Sigmoid colon (tissue), 4 donors: ENCODE data around the gene PRR15L.

Source experiments
- EP300 ChIP-seq, 4 donors: sonication (generic); formaldehyde crosslinking; IDR thresholded peaks; one replicate each; pipeline ENCODE4 v1.6.1; 2017; ENCODE audit warnings: antibody characterized with exemption in 4 of 4
- POLR2A ChIP-seq, 2 donors: fragments of 450-650 bp; IDR thresholded peaks; one replicate each; pipeline ENCODE4 v1.6.1; 2016; ENCODE audit warnings: antibody characterized with exemption in 2 of 2, mild to moderate bottlenecking in 2 of 2, moderate library complexity in 2 of 2
- POLR2AphosphoS5 ChIP-seq, 4 donors: sonication (generic); formaldehyde crosslinking; IDR thresholded peaks; one replicate each; pipeline ENCODE4 v1.6.1; 2017; ENCODE audit warnings: antibody characterized with exemption in 4 of 4
- TF ChIP-seq, protein P1 (sequence below), 4 experiments: fragments of 450-650 bp in 3 of 4; fragments of 200-600 bp in 1 of 4; IDR thresholded peaks; one replicate each; pipeline ENCODE4 v1.5.1; 2016 to 2019; ENCODE audit warnings: antibody characterized with exemption in 4 of 4, mild to moderate bottlenecking in 3 of 4, moderate library complexity in 2 of 4

DNA sequence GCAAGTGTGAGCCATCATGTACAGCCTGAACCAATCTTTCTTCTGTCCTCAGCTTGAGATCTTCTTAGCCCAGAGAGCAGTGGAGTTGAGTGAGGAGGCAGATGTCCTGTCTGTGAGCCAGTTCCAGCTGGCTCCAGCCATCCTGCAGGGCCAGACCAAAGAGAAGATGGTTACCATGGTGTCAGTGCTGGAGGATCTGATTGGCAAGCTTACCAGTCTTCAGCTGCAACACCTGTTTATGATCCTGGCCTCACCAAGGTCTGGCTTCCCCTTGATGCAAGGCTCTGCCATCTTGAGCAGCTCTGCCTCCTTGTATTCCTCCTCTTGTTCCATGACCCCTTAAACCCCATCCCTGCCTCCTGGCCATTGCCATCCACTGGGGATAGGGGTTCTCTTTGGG lies 22.9 kb upstream of the PRR15L start:
- TF ChIP-seq, protein P1, sequence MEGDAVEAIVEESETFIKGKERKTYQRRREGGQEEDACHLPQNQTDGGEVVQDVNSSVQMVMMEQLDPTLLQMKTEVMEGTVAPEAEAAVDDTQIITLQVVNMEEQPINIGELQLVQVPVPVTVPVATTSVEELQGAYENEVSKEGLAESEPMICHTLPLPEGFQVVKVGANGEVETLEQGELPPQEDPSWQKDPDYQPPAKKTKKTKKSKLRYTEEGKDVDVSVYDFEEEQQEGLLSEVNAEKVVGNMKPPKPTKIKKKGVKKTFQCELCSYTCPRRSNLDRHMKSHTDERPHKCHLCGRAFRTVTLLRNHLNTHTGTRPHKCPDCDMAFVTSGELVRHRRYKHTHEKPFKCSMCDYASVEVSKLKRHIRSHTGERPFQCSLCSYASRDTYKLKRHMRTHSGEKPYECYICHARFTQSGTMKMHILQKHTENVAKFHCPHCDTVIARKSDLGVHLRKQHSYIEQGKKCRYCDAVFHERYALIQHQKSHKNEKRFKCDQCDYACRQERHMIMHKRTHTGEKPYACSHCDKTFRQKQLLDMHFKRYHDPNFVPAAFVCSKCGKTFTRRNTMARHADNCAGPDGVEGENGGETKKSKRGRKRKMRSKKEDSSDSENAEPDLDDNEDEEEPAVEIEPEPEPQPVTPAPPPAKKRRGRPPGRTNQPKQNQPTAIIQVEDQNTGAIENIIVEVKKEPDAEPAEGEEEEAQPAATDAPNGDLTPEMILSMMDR (IDR thresholded peaks at IDR 0.05): no peak
- no peak for TF ChIP-seq EP300 (IDR thresholded peaks at IDR 0.05)
- no peak for TF ChIP-seq POLR2A (IDR thresholded peaks at IDR 0.05)
- TF ChIP-seq POLR2AphosphoS5 (IDR thresholded peaks at IDR 0.05): no peak
